Activated CD8-positive, alpha-beta memory T cell treated with anti-CD3 and anti-CD28 coated beads, Interleukin-2, amount 10 ng/mL, durations not matched to agents 7 days and 5 days (primary cell): Measurements from ENCODE around the gene ALG3. TPM values are rescaled to one million over a fixed set of nuclear protein-coding genes. Genes with fewer than 3 reads are reported as not detected.

Experiments
- ATAC-seq: fragments of 150-1000 bp; cut with Tn5 transposase; one replicate; pipeline ENCODE4 v1.10.0; 2021; ENCODE audit warnings: moderate library complexity
- CTCF ChIA-PET: fragments of 350-600 bp; sonication (Branson Sonifier 250); formaldehyde crosslinking; loops from one replicate; lab custom pipeline; 2021; ENCODE audit warnings: antibody characterized with exemption; lab: Charles Lee
- DNase-seq: peaks from one replicate; pipeline ENCODE4 v3.0.0-alpha.2; 2020
- H3K27ac Mint-ChIP-seq: one replicate; pipeline ENCODE4 v1.8.0; 2021; ENCODE audit warnings: mild to moderate bottlenecking, mixed read lengths
- H3K27me3 Mint-ChIP-seq: one replicate; pipeline ENCODE4 v1.8.0; 2021; ENCODE audit warnings: mixed read lengths
- H3K36me3 Mint-ChIP-seq: one replicate; pipeline ENCODE4 v1.8.0; 2021; ENCODE audit warnings: mild to moderate bottlenecking, mixed read lengths
- H3K4me1 Mint-ChIP-seq: one replicate; pipeline ENCODE4 v1.8.0; 2021; ENCODE audit warnings: mixed read lengths
- H3K4me3 Mint-ChIP-seq: one replicate; pipeline ENCODE4 v1.8.0; 2021; ENCODE audit warnings: mild to moderate bottlenecking, moderate library complexity, mixed read lengths
- H3K9me3 Mint-ChIP-seq: one replicate; pipeline ENCODE4 v1.8.0; 2022; ENCODE audit warnings: low read depth, mixed read lengths
- total RNA-seq, 2 experiments: library from RNA; stranded (reverse); gene quantifications; one replicate each; pipeline ENCODE4 v1.2.3, GENCODE V29; 2021

ALG3 gene
- total RNA-seq, 2 experiments from 2014 or later = 38.7 to 48.2 TPM

DNA sequence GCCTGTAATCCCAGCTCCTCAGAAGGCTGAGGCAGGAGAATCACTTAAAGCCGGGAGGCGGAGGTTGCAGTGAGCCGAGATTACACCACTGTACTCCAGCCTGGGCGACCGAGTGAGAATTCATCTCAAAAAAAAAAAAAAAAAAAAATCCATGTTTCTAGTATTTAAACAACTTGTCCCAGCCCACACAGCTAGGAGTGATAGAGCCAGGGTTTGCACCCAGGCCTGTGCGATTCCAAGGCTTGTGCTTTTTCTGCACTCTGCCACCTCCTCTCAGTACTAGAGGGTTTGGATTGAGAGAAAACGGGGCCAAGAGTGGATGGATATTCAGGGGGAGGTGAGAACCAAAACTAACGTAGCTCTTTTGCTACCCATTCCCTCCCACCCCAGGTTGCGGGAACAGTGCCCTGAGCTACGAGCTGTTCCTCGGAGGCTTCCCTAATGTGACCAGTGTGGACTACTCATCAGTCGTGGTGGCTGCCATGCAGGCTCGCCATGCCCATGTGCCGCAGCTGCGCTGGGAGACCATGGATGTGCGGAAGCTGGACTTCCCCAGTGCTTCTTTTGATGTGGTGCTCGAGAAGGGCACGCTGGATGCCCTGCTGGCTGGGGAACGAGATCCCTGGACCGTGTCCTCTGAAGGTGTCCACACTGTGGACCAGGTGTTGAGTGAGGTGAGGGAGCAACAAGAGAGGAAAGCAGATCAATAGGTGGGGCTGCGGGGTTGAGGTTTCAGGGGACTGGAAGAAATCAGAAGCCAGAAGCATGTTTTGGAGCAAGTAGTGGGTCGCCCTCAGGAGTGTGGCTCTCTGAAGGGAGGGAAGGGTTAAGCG lies 8.5 kb upstream of the ALG3 start:
- CTCF ChIA-PET = interaction anchor here (0.9 to 6.0 kb wide), 2 partner anchors 30 to 362 kb away, joined by 4 to 27 read pairs; no protein-coding TSS in a partner anchor
- ATAC-seq (no peak), DNase-seq (no peak)
- no peak overlapping the region for H3K27ac Mint-ChIP-seq
- H3K4me3 Mint-ChIP-seq = no peak overlapping the region
- peaks cover 23% of the 10 kb centered on the region for H3K27me3 Mint-ChIP-seq
- H3K9me3 Mint-ChIP-seq = no peaks in the 10 kb centered on the region
- peaks cover 17% of the 10 kb centered on the region for H3K4me1 Mint-ChIP-seq
- peaks cover 3% of the 10 kb centered on the region for H3K36me3 Mint-ChIP-seq

DNA sequence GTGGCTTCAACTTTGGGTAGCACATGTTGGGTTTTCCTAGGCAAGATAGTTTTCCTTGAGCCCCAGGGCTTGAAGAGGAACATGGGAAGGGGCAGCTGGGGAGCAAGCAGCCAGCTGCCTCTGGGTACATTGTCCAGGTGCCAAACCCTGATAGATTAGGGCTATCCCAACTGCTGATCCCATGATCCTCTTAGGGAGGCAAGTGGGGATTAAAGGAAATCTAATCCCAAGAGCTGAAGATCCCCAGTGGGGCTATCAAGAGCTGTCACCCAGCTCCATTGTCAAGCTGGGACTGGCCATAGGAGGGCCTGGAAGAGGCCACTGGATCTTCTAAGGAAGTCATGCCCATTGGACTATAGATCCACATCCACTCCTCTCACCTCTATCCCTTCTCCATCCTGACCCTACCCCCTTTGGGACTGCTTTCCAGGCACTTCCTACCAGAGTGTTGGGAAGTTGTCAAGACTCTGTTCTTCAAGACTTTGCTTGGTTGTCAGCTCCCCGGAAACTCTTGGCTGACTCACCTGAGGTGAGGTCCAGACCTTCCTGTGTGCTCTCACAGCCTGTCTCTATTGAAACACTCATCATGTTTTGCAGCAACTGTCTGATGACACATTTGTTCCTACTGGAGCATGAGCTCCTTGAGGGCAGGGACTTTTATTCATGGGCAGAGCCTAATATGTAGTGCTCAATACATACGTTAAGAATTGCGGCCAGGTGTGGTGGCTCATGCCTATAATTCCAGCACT lies 6.7 kb upstream of the ALG3 start:
- CTCF ChIA-PET = interaction anchor here (0.8 to 6.0 kb wide), 5 partner anchors 9 to 128 kb away, joined by 3 to 27 read pairs (median 3); no protein-coding TSS in a partner anchor
- DNase-seq (peak; percentile 48), ATAC-seq (no peak)
- no peaks in the 10 kb centered on the region for H3K9me3 Mint-ChIP-seq
- peaks cover 14% of the 10 kb centered on the region for H3K27me3 Mint-ChIP-seq
- peaks cover 9% of the 10 kb centered on the region for H3K4me1 Mint-ChIP-seq
- no peak overlapping the region for H3K27ac Mint-ChIP-seq
- no peaks in the 10 kb centered on the region for H3K36me3 Mint-ChIP-seq
- H3K4me3 Mint-ChIP-seq = no peak overlapping the region

DNA sequence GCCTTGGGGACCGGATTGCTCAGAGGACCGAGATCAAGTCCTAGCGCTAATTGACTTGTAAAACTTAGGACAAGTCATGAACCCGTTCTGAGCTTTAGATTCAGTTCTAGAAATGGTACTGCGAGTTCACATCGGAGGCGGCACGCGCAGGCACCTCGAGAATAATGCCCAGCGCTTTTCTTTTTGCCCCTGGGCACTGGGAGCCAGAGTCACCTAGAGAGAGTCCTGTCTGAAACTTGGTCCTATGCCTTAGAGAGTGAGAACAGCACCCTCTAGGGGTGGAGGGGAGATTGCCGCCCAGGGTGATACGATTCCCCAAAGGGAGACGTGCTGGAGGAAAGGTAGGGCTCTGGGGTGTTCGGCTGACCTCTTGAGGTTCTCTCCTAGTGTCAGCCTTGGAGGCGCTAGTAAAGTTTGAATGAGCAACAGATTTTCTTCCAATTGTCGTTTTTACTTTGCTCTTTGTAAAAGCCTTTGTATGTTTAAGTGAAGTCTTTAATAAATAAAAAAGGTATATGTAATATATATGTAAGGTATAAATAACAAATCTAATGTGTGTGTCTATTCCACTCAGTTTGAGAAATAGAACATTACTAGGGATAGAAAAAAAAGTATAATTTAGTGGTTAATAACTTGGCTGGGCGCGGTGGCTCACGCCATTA lies 1.5 kb upstream of the ALG3 start:
- peak overlapping the region; percentile 85 for H3K4me3 Mint-ChIP-seq
- peaks cover 6% of the 10 kb centered on the region for H3K4me1 Mint-ChIP-seq
- H3K36me3 Mint-ChIP-seq = peaks cover 4% of the 10 kb centered on the region
- peak; percentile 65 for ATAC-seq
- peak; percentile 95 for DNase-seq
- no peaks in the 10 kb centered on the region for H3K9me3 Mint-ChIP-seq
- H3K27ac Mint-ChIP-seq = peak overlapping the region; percentile 90
- H3K27me3 Mint-ChIP-seq = no peaks in the 10 kb centered on the region
- CTCF ChIA-PET = interaction anchor here (0.7 to 2.7 kb wide), 28 partner anchors 8 to 741 kb away, joined by 3 to 42 read pairs (median 4); partner anchors contain the start of genes ABCC5, CAMK2N2, DVL3 and EIF2B5

DNA sequence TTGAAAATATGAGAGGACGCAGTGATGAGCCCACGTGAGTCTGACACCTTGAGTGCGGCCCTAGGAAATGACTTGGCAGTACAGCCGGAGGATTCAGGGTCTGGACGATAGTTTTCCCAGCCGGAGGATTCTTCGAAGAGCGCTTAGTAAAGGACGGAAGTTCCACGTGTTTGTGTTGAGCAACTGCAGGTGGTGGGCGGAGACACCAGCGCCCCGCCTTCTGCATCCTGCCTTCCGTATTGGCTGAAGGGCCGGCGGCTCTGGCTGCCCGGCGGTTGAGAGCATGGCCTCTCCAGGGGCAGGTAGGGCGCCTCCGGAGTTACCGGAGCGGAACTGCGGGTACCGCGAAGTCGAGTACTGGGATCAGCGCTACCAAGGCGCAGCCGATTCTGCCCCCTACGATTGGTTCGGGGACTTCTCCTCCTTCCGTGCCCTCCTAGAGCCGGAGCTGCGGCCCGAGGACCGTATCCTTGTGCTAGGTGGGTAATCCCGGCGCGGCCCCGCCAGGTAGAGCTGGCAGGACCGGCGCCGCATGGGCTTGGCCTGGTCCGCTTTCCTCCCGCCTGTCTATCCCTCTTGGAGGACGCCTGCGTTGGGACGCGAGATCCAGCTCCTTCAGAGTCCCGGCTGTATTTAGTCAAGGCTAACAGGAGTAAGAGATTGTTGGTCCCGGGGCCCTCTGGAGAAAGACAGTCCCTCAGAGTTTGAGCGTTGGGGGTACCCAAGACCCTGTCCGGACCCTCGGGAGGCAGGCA lies 827 bp upstream of the ALG3 start, which contains the start of gene EEF1AKMT4:
Gene EEF1AKMT4 (plus strand): TSS at position 261 of the 755 bp plus-strand sequence. CDS start 23 bp downstream, at position 284.
- peak; percentile 90 for ATAC-seq
- CTCF ChIA-PET = interaction anchor here (0.7 to 2.7 kb wide), 28 partner anchors 9 to 740 kb away, joined by 3 to 42 read pairs (median 4); partner anchors contain the start of genes ABCC5, CAMK2N2, DVL3 and EIF2B5
- Mint-ChIP-seq H3K27ac (peak within 1 kb of the TSS; percentile 90), H3K4me3 (peak within 1 kb of the TSS; percentile 85), H3K9me3 (no peaks in the 10 kb centered on the region), H3K36me3 (peaks cover 10% of the 10 kb centered on the region), H3K4me1 (peaks cover 6% of the 10 kb centered on the region), H3K27me3 (no peaks in the 10 kb centered on the region)
- DNase-seq = peak; percentile 98

DNA sequence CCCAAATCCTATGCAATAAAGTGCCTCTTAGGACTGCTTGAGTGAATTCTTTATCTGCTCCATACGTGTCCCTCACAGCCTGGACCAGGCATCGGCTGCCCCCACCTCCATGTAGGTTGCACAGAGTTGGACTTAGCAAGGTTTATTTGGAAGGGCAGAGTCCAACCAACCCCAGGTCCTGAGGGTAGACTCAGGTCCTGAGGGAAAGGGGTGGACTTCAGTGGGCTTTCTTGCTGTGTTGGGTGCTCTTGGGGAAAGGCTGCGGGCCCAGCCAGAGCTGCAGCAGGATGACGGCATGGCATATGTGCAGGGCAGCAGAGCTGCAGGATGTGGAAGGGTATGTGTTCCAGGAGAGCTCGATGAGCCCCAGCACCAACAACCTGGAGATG lies 6.5 kb downstream of the ALG3 start:
- H3K4me3 Mint-ChIP-seq = no peak overlapping the region
- H3K27ac Mint-ChIP-seq = no peak overlapping the region
- H3K36me3 Mint-ChIP-seq = peaks cover 15% of the 10 kb centered on the region
- no peaks in the 10 kb centered on the region for H3K27me3 Mint-ChIP-seq
- DNase-seq (no peak), ATAC-seq (no peak)
- no peaks in the 10 kb centered on the region for H3K9me3 Mint-ChIP-seq
- no peaks in the 10 kb centered on the region for H3K4me1 Mint-ChIP-seq
- CTCF ChIA-PET = interaction anchor here (1.3 to 2.4 kb wide), 2 partner anchors 15 to 87 kb away, joined by 3 to 17 read pairs; partner anchors contain the start of gene DVL3

DNA sequence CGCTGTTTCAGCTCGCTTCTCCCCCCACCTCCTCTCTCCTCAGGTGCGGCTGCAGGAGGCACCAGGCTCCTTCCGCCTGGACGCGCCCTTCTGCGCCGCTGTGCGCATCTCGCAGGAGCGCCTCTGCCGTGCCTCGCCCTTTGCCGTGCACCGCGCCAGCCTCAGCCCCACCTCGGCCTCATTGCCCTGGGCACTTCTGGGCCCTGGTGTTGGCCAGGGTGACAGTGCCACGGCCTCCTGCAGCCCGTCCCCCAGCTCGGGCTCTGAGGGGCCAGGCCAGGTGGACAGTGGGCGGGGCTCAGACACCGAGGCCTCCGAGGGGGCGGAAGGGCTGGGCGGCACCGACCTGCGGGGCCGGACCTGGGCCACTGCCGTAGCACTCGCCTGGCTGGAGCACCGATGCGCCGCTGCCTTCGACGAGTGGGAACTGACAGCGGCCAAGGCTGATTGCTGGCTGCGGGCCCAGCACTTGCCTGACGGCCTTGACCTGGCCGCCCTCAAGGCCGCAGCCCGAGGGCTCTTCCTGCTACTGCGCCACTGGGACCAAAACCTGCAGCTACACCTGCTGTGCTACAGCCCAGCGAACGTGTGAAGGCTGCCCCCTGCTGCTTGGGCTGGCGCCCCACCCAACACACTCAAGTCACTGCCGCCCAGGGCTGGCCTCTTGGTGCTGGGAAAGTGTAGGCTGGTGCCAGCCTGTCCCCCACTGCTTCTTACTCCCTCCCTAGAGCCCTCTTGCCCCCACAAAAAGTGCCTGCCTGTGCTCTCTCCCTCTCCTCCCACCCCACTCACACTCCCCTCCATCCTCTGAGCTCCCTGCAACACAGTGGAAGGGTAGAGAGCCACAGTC lies 7.1 kb downstream of the ALG3 start:
- Mint-ChIP-seq H3K27me3 (no peaks in the 10 kb centered on the region), H3K36me3 (peaks cover 15% of the 10 kb centered on the region), H3K4me1 (no peaks in the 10 kb centered on the region), H3K4me3 (no peak overlapping the region), H3K27ac (no peak overlapping the region), H3K9me3 (no peaks in the 10 kb centered on the region)
- CTCF ChIA-PET = interaction anchor here (1.3 to 5.3 kb wide), 5 partner anchors 8 to 346 kb away, joined by 3 to 47 read pairs (median 11); partner anchors contain the start of genes DVL3 and EEF1AKMT4
- ATAC-seq (peak; percentile 44), DNase-seq (no peak)

DNA sequence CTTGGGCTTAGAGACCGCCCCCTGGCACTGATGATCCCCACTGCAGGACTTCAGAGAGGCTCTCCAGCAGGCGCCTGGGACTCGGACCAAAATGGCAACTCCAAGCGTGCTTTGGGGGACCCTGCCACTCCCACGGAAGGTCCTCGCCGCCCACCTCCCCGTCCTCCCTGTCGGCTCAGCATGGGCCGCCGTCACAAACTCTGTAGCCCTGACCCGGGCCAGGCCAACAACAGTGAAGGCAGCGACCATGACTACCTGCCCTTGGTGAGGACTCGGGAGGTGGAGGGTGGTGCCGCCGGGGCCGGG lies 7.7 kb downstream of the ALG3 start:
- Mint-ChIP-seq H3K27me3 (no peaks in the 10 kb centered on the region), H3K4me1 (no peaks in the 10 kb centered on the region), H3K36me3 (peaks cover 15% of the 10 kb centered on the region), H3K4me3 (no peak overlapping the region), H3K9me3 (no peaks in the 10 kb centered on the region), H3K27ac (no peak overlapping the region)
- CTCF ChIA-PET = interaction anchor here (1.3 to 5.3 kb wide), 5 partner anchors 9 to 346 kb away, joined by 4 to 47 read pairs (median 4); partner anchors contain the start of genes EEF1AKMT4 and VWA5B2
- DNase-seq (no peak), ATAC-seq (no peak)

DNA sequence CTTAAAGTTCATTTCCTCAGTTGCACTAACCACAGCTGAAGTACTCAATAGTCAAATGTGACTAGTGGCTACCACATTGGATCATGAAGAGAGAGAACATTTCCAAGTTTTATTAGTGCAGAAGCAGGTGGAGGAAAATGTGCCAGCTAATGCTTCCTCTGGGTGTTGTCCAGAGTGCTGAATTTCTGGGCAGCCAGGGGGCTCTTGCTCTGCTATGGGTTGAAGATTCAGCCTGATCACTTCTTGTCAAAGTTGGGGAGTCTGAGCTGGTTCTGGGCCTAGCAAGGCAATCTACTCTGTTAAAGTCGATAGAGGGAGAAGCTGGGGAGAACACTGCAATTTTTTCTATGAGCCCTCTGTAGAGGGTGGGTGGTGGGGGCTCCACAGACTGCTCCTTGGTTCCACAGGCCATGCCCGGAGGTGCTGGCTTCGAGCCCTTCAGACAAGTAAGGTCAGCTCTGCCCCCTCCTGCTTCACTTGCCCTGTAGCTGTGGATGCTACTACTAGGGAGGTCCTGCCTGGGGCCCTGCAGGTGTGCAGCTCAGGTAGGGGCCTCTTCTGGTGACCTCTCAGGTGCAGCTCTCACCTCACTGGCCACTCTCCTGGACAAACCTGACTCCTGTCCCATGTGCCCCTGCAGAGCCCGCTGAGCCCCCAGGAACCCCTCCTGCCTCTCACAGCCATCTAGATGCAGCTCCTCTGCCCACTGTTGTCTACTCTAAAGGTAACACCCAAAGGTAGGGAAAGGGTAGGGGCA lies 8.2 kb downstream of the ALG3 start:
- CTCF ChIA-PET = interaction anchor here (0.6 to 5.3 kb wide), 7 partner anchors 9 to 759 kb away, joined by 3 to 47 read pairs (median 4); partner anchors contain the start of genes EEF1AKMT4 and VWA5B2
- H3K36me3 Mint-ChIP-seq = peaks cover 10% of the 10 kb centered on the region
- H3K27me3 Mint-ChIP-seq = no peaks in the 10 kb centered on the region
- DNase-seq (no peak), ATAC-seq (no peak)
- H3K4me1 Mint-ChIP-seq = no peaks in the 10 kb centered on the region
- no peaks in the 10 kb centered on the region for H3K9me3 Mint-ChIP-seq
- no peak overlapping the region for H3K4me3 Mint-ChIP-seq
- no peak overlapping the region for H3K27ac Mint-ChIP-seq

DNA sequence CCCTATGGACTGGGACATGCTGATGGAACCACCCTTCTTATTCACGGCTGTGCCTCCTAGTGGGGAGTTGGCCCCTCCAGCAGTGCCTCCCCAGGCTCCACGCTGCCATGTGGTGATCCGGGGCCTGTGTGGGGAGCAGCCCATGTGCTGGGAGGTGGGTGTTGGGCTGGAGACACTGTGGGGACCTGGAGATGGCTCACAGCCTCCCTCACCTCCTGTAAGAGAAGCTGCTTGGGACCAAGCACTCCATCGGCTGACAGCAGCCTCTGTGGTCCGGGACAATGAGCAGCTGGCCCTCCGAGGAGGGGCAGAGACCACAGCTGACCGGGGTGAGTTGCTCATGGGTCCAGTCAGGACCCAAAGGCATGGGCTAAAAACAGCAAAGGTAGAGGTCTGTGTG lies 9.1 kb downstream of the ALG3 start:
- Mint-ChIP-seq H3K36me3 (peaks cover 5% of the 10 kb centered on the region), H3K4me1 (no peaks in the 10 kb centered on the region), H3K9me3 (no peaks in the 10 kb centered on the region), H3K4me3 (no peak overlapping the region), H3K27me3 (no peaks in the 10 kb centered on the region), H3K27ac (no peak overlapping the region)
- ATAC-seq = no peak
- no peak for DNase-seq
- CTCF ChIA-PET = interaction anchor here (1.2 to 5.3 kb wide), 5 partner anchors 10 to 20 kb away, joined by 3 to 47 read pairs (median 4); partner anchors contain the start of genes EEF1AKMT4 and VWA5B2

DNA sequence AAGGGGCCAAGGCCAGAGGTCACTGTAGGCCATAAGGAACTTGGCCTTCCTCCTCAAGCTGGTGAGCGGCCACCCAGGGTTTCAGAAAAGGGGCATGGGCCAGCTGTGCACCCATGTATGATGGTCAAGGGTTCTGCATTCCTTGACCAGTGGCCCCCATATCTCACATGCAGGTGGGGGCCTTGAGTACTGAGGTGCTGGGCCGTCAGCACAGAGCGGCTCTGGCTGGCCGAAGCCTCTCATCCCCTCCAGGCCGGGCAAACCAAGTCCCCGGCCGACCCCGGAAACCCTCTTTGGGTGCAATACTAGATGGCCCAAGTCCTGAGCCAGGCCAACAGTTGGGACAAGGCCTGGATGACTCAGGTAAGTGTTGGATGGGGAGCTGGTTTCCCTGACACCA lies 9.5 kb downstream of the ALG3 start:
- H3K27me3 Mint-ChIP-seq = no peaks in the 10 kb centered on the region
- H3K4me3 Mint-ChIP-seq = no peak overlapping the region
- CTCF ChIA-PET = interaction anchor here (1.7 to 5.3 kb wide), 2 partner anchors 12 to 21 kb away, joined by 4 to 47 read pairs; no protein-coding TSS in a partner anchor
- H3K27ac Mint-ChIP-seq = no peak overlapping the region
- H3K9me3 Mint-ChIP-seq = no peaks in the 10 kb centered on the region
- H3K4me1 Mint-ChIP-seq = no peaks in the 10 kb centered on the region
- peaks cover 3% of the 10 kb centered on the region for H3K36me3 Mint-ChIP-seq
- ATAC-seq (no peak), DNase-seq (no peak)
